HUES6 (cell line): Measurements from ENCODE around the gene HNRNPC.
"Not testable (repeated sequence)": the region's sequence is repeated elsewhere in the genome, so short reads cannot be mapped to it uniquely, and the experiment has no call there.

Experiments
- H3K27ac ChIP-seq: 2 replicates; pipeline ENCODE4 v1.7.0; 2013; ENCODE audit warnings: low read depth, mild to moderate bottlenecking, low read length, inconsistent platforms
- H3K27me3 ChIP-seq: 2 replicates; pipeline ENCODE4 v1.6.1; 2013; ENCODE audit warnings: low read length; ENCODE audit not compliant: control insufficient read depth, insufficient read depth
- H3K36me3 ChIP-seq: 2 replicates; pipeline ENCODE4 v1.6.1; 2013; ENCODE audit warnings: low read length; ENCODE audit not compliant: control insufficient read depth, insufficient read depth
- H3K4me1 ChIP-seq: 2 replicates; pipeline ENCODE4 v1.6.1; 2013; ENCODE audit warnings: low read length; ENCODE audit not compliant: control insufficient read depth, insufficient read depth
- H3K4me3 ChIP-seq: 2 replicates; pipeline ENCODE4 v1.5.1; 2013; ENCODE audit warnings: low read depth, low read length
- H3K9ac ChIP-seq: one replicate; pipeline ENCODE4 v1.6.1; 2013; ENCODE audit warnings: mild to moderate bottlenecking, low read length
- H3K9me3 ChIP-seq: 2 replicates; pipeline ENCODE4 v1.6.1; 2013; ENCODE audit warnings: low read depth, low read length; ENCODE audit not compliant: control insufficient read depth, insufficient read depth

Gene HNRNPC

GRCh38 chr14:21226467-21226866, 42.8 kb downstream of the HNRNPC start:
- no peak overlapping the region for H3K4me3 ChIP-seq
- H3K9ac ChIP-seq = no peak overlapping the region
- H3K27me3 ChIP-seq = no peaks in the 10 kb centered on the region
- H3K4me1 ChIP-seq = no peaks in the 10 kb centered on the region; the same call in 1 of the 2 replicates
- peaks cover 100% of the 10 kb centered on the region for H3K36me3 ChIP-seq
- H3K9me3 ChIP-seq = no peaks in the 10 kb centered on the region
- H3K27ac ChIP-seq = no peak overlapping the region

DNA sequence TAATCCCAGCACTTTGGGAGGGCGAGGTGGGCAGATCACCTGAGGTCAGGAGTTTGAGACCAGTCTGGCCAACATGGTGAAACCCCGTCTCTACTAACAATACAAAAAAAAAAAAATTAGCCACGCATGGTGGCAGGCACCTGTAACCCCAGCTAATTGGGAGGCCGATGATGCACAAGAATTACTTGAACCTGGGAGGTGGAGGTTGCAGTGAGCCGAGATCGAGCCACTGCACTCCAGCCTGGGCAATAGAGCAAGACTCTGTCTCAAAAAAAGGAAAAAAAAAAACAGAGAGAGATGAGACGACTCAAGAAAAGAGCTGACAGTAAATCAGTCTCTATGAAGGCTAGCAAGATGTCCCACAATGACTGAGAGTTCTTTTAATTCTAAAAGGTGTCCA, 44.1 kb downstream of the HNRNPC start:
- H3K9ac ChIP-seq, H3K27ac ChIP-seq, H3K9me3 ChIP-seq, H3K27me3 ChIP-seq, H3K4me1 ChIP-seq, H3K4me3 ChIP-seq: not testable (repeated sequence)
- peaks cover 100% of the 10 kb centered on the region for H3K36me3 ChIP-seq

GRCh38 chr14:21220874-21221477, 48.3 kb downstream of the HNRNPC start:
- no peak overlapping the region for H3K9ac ChIP-seq
- H3K27me3 ChIP-seq = no peaks in the 10 kb centered on the region
- peaks cover 99% of the 10 kb centered on the region for H3K36me3 ChIP-seq
- H3K9me3 ChIP-seq = no peaks in the 10 kb centered on the region
- H3K27ac ChIP-seq = no peak overlapping the region
- no peaks in the 10 kb centered on the region; the same call in 1 of the 2 replicates for H3K4me1 ChIP-seq
- no peak overlapping the region for H3K4me3 ChIP-seq

GRCh38 chr14:21219561-21220111, 49.6 kb downstream of the HNRNPC start:
- no peak overlapping the region for H3K27ac ChIP-seq
- no peaks in the 10 kb centered on the region for H3K9me3 ChIP-seq
- H3K4me3 ChIP-seq = no peak overlapping the region
- H3K27me3 ChIP-seq = no peaks in the 10 kb centered on the region
- peaks cover 99% of the 10 kb centered on the region for H3K36me3 ChIP-seq
- H3K9ac ChIP-seq = no peak overlapping the region
- no peaks in the 10 kb centered on the region; the same call in 1 of the 2 replicates for H3K4me1 ChIP-seq

DNA sequence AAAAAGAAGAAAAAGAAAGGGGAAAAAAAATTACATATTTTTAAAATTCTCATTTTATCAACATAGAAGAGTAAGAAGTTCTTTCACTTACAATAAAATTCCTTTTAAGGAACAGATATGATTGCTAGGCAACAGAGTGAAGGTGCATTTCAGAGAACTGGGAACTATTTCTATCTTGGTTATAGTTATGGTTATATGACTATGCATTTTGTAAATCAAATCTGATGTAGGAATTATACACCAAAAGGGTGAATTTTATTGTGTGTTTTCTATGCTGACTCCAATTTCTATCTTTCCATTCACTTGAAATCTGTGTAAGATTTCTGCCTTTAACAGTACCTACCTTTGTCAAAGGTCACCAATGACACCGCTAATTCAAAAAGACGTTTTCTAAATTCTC, 50.1 kb downstream of the HNRNPC start:
- Histone ChIP-seq H3K4me1 (no peaks in the 10 kb centered on the region; the same call in 1 of the 2 replicates), H3K4me3 (no peak overlapping the region), H3K9me3 (no peaks in the 10 kb centered on the region), H3K36me3 (peaks cover 99% of the 10 kb centered on the region), H3K9ac (no peak overlapping the region), H3K27me3 (no peaks in the 10 kb centered on the region), H3K27ac (no peak overlapping the region)

DNA sequence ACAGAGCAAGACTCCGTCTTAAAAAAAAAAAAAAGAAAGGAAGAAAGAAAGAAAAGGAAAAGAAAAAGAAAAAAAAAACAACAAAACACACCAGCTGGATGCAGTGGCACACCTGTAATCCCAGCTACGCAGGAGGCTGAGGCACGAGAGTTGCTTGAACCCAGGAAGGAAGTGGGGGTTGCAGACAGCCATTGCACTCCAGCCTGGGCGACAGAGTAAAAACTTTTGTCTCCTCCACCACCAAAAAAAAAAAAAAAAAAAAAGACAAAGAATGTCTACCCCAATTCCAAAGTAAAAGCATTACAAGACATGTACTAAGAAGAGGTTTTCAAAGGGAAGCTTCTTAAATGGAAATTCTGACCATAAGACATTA, 53.4 kb downstream of the HNRNPC start:
- Histone ChIP-seq H3K4me1 (no peaks in the 10 kb centered on the region), H3K36me3 (peaks cover 98% of the 10 kb centered on the region), H3K9me3 (no peaks in the 10 kb centered on the region), H3K27ac (no peak overlapping the region), H3K4me3 (no peak overlapping the region), H3K27me3 (no peaks in the 10 kb centered on the region), H3K9ac (no peak overlapping the region)

- H3K9ac ChIP-seq = no peak overlapping the region
- H3K4me3 ChIP-seq = no peak overlapping the region
- H3K27me3 ChIP-seq = no peaks in the 10 kb centered on the region
- H3K4me1 ChIP-seq = no peaks in the 10 kb centered on the region
- no peaks in the 10 kb centered on the region for H3K9me3 ChIP-seq
- peaks cover 93% of the 10 kb centered on the region for H3K36me3 ChIP-seq
- no peak overlapping the region for H3K27ac ChIP-seq
Observed at GRCh38 chr14:21215130-21215878, 53.9 kb downstream of the HNRNPC start.

GRCh38 chr14:21213652-21214051, 55.6 kb downstream of the HNRNPC start:
- Histone ChIP-seq H3K9ac (no peak overlapping the region), H3K27me3 (no peaks in the 10 kb centered on the region), H3K36me3 (peaks cover 94% of the 10 kb centered on the region), H3K4me1 (no peaks in the 10 kb centered on the region; the same call in 1 of the 2 replicates), H3K9me3 (no peaks in the 10 kb centered on the region), H3K4me3 (no peak overlapping the region), H3K27ac (no peak overlapping the region)

GRCh38 chr14:21212824-21213223, 56.4 kb downstream of the HNRNPC start:
- H3K27ac ChIP-seq, H3K27me3 ChIP-seq, H3K9ac ChIP-seq, H3K4me3 ChIP-seq, H3K4me1 ChIP-seq, H3K9me3 ChIP-seq: not testable (repeated sequence)
- H3K36me3 ChIP-seq = peaks cover 94% of the 10 kb centered on the region

GRCh38 chr14:21211509-21211908, 57.7 kb downstream of the HNRNPC start:
- H3K4me1 ChIP-seq = peaks cover 6% of the 10 kb centered on the region; the same call in 1 of the 2 replicates
- no peak overlapping the region for H3K4me3 ChIP-seq
- H3K9me3 ChIP-seq = no peaks in the 10 kb centered on the region
- peaks cover 94% of the 10 kb centered on the region for H3K36me3 ChIP-seq
- H3K9ac ChIP-seq = no peak overlapping the region
- H3K27me3 ChIP-seq = no peaks in the 10 kb centered on the region
- H3K27ac ChIP-seq = no peak overlapping the region

- Histone ChIP-seq H3K36me3 (peaks cover 88% of the 10 kb centered on the region), H3K9ac (no peak overlapping the region), H3K4me1 (peaks cover 6% of the 10 kb centered on the region; the same call in 1 of the 2 replicates), H3K27me3 (no peaks in the 10 kb centered on the region), H3K9me3 (no peaks in the 10 kb centered on the region), H3K4me3 (no peak overlapping the region), H3K27ac (no peak overlapping the region)
Observed at GRCh38 chr14:21210023-21210422, 59.2 kb downstream of the HNRNPC start.
